GM13977 (cell line): ENCODE data around the gene MACROH2A1.

Source experiments
- DNase-seq: peaks from one replicate; pipeline ENCODE4 v3.0.0; 2012; ENCODE audit warnings: low spot score
- CTCF ChIP-seq: IDR thresholded peaks from 2 replicates; pipeline ENCODE4 v1.5.1; 2012; ENCODE audit warnings: mild to moderate bottlenecking, control low read depth; ENCODE audit not compliant: insufficient read depth; ENCODE audit errors: extremely low read depth, missing control alignments
- in situ Hi-C: fragments of 300-500 bp; cut with MboI; formaldehyde crosslinking; loops from one replicate; pipeline ENCODE4 v1.12.0; 2022; ENCODE audit warnings: low sequenced_read_pairs, low pct_unique_long_range_greater_than_20kb, mixed read lengths, inconsistent platforms; ENCODE audit not compliant: unreplicated experiment

The MACROH2A1 gene

GRCh38 chr5:135341696-135342550 is 57.1 kb downstream of the MACROH2A1 start:
- in situ Hi-C loops, result no loop called here
- no peak for TF ChIP-seq CTCF
- no peak for DNase-seq

GRCh38 chr5:135341016-135341666 is 57.9 kb downstream of the MACROH2A1 start:
- no peak for DNase-seq
- in situ Hi-C loops, result no loop called here

DNA sequence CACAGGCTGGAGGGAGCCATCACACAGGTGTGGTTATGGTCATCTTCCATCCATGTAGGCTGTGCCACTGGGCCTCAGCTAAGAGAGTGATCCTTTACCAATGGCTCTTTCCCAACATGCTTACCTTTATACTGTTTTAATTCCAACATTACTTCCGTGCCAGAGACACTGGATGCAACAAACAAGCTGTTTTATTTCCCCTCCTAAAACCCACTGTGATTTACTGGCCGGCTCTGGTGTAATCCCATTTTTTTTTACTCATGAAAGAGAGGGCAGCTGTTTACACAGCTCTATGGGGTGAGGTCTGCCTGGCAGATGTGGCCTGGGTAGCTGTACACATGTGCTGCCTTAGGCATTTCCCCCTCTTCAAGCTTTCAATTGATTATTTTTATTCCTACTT is 58.5 kb downstream of the MACROH2A1 start:
- TF ChIP-seq CTCF, result no peak
- in situ Hi-C loops, result no loop called here
- DNase-seq, result no peak

More at GRCh38 chr5:135341016-135341666, 57.9 kb downstream of the MACROH2A1 start:
- TF ChIP-seq CTCF, result no peak

DNA sequence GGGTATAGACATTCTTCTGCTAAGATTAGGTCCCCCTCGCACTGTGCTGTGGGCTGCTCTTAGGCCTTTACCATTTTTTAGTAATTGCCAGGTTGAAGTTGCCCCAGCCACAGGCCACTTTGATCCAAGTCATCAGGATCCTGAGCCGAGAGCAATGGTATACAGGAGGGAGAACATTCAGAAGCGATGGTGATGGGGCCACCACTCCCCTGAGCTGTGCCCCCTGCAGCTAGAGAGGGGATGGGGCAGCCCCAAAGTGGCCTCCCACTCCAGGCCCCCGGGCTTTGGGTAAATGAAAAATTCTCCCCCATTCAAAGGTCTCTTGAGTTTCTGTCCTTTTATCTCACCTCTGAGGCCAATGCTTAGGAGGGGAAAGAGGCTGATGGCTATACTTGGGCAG is 59.4 kb downstream of the MACROH2A1 start:
- no peak for TF ChIP-seq CTCF
- in situ Hi-C loops, result no loop called here

DNA sequence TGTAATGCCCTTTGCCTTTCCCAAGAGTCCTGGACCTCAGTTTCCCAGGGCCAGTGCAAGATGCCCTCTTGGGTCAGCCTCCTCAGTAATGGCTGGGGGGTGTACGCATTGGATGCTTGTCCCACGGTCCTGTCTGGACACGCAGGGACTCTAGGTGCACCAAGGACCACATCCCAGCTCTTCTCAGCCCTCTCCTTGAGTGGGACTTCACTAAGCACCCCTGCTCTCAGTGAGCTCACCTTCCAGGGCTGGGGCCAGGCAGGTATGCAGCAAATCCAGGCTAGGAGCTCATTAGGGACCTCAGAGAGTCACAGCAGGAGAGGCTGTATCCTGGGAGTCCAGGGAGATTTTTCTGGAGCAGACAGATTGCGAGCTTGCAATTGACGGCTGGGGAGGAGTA is 59.8 kb downstream of the MACROH2A1 start:
- no peak for TF ChIP-seq CTCF
- in situ Hi-C loops, result no loop called here
- DNase-seq, result no peak

More for the DNA sequence above, 59.4 kb downstream of the MACROH2A1 start:
- DNase-seq, result no peak

DNA sequence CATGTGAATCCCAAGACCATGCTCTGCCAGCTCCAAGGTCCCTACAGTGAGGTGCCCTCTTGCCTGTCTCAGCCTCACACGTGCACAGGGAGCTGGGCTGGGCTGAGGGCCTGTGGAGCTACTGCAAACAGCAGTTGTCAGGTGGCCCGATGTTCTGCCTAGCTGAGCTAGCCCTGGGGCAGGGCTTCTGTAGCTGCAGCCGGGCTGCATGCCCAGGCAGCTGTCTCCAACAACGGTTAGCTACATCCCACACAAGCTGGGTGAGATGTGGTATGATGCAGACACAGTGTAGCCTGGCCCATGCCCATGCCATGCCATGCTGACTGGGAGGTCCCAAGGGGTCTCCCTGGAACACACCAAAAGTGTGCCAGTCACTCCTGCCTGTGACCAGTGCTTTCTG is 62.0 kb downstream of the MACROH2A1 start:
- no peak for TF ChIP-seq CTCF
- in situ Hi-C loops, result no loop called here
- no peak for DNase-seq
